HCT116 (cell line): ENCODE data around the gene GP1BB. TPM values are rescaled to one million over a fixed set of nuclear protein-coding genes. Genes with fewer than 3 reads are reported as not detected.

Experiments used
- ATAC-seq: fragments of 200-7000 bp; cut with Tn5 transposase; 2 replicates; pipeline ENCODE4 v1.9.1; 2020; ENCODE audit warnings: mild to moderate bottlenecking, moderate library complexity
- BruUV-seq: library from RNA; stranded (reverse); fragments of 400-500 nt; replicated peaks from 2 replicates; lab custom pipeline; 2021; lab: Mats Ljungman, UMichigan
- CTCF ChIA-PET: fragments of 300-600 bp; sonication (Branson Sonifier 250); formaldehyde crosslinking; loops from one replicate; lab custom pipeline; 2021; ENCODE audit warnings: antibody characterized with exemption; lab: Charles Lee
- POLR2A ChIA-PET: fragments of 300-600, 350-600 bp; sonication (Branson Sonifier 250); formaldehyde crosslinking; loops from one replicate; lab custom pipeline; 2021; ENCODE audit warnings: antibody characterized with exemption; lab: Charles Lee
- RAD21 ChIA-PET, 2 experiments: fragments of 300-600 bp; sonication (Branson Sonifier 250); formaldehyde crosslinking; loops; one replicate each; lab custom pipeline; 2023; ENCODE audit warnings: low total read pairs in 2 of 2; ENCODE audit not compliant: uncharacterized antibody in 2 of 2, unreplicated experiment in 2 of 2, low non-redundant PET in 1 of 2; lab: Charles Lee
- DNase-seq: peaks from one replicate; pipeline ENCODE4 v3.0.0-alpha.2; 2010; ENCODE audit warnings: low read depth, low spot score
- H2AFZ ChIP-seq: fragments of 200-600 bp; shearing (Covaris generic), sonication (generic); 2 replicates; pipeline ENCODE4 v1.6.1; 2017; ENCODE audit warnings: low read depth, mixed run types, mixed read lengths, antibody characterized with exemption, low read length; ENCODE audit not compliant: poor library complexity, severe bottlenecking
- H3K27ac ChIP-seq: 2 replicates; pipeline ENCODE4 v1.5.1; 2012; ENCODE audit warnings: low read depth, low read length
- H3K27me3 ChIP-seq: fragments of 200-600 bp; sonication (generic); 2 replicates; pipeline ENCODE4 v1.6.1; 2016; ENCODE audit warnings: mixed run types, low read length, mixed read lengths; ENCODE audit not compliant: insufficient read depth
- H3K36me3 ChIP-seq, 2 experiments: fragments of 200-500 bp in 1 of 2; fragments of 200-600 bp in 1 of 2; sonication (Bioruptor generic) in 1 of 2; sonication (generic) in 1 of 2; 2 replicates each; pipeline versions ENCODE4 v1.5.1 to v1.6.1; 2014 to 2016; ENCODE audit warnings: low read length in 2 of 2, inconsistent platforms in 1 of 2, mixed read lengths in 1 of 2, mixed run types in 1 of 2; ENCODE audit not compliant: insufficient read depth in 2 of 2, control insufficient read depth in 1 of 2
- H3K4me1 ChIP-seq, 2 experiments: fragments of 200-600 bp in 1 of 2; sonication (generic) in 1 of 2; 2 replicates each; pipeline versions ENCODE4 v1.5.1 to v1.6.1; 2012 to 2017; ENCODE audit warnings: low read length in 2 of 2, inconsistent platforms in 1 of 2, mild to moderate bottlenecking in 1 of 2, mixed read lengths in 1 of 2, mixed run types in 1 of 2, moderate library complexity in 1 of 2; ENCODE audit not compliant: insufficient read depth in 2 of 2, control insufficient read depth in 1 of 2
- H3K4me2 ChIP-seq: fragments of 200-600 bp; sonication (generic); 2 replicates; pipeline ENCODE4 v1.6.1; 2017; ENCODE audit warnings: mixed run types, low read length, mixed read lengths
- H3K4me3 ChIP-seq, 2 experiments: fragments of 200-600 bp in 1 of 2; sonication (generic) in 1 of 2; replicated peaks in 1 of 2; 2 replicates each; pipeline ENCODE4 v1.5.1; 2011 to 2016; ENCODE audit warnings: low read length in 2 of 2, control low read depth in 1 of 2, low read depth in 1 of 2, mild to moderate bottlenecking in 1 of 2, mixed read lengths in 1 of 2, mixed run types in 1 of 2
- H3K79me2 ChIP-seq: fragments of 200-600 bp; sonication (generic); 2 replicates; pipeline ENCODE4 v1.6.1; 2017; ENCODE audit warnings: mild to moderate bottlenecking, mixed run types, low read length, moderate library complexity, mixed read lengths; ENCODE audit not compliant: insufficient read depth
- H3K9ac ChIP-seq: fragments of 200-600 bp; sonication (generic); 2 replicates; pipeline ENCODE4 v1.6.1; 2016; ENCODE audit warnings: low read length, mixed read lengths
- H3K9me2 ChIP-seq: fragments of 200-600 bp; sonication (generic), shearing (Covaris generic); 2 replicates; pipeline ENCODE4 v1.6.1; 2017; ENCODE audit warnings: mixed run types, mild to moderate bottlenecking, moderate library complexity; ENCODE audit not compliant: insufficient read depth
- H3K9me3 ChIP-seq, 2 experiments: fragments of 200-500 bp in 1 of 2; fragments of 200-600 bp in 1 of 2; sonication (Bioruptor generic) in 1 of 2; sonication (generic) in 1 of 2; 2 replicates each; pipeline ENCODE4 v1.6.1; 2014 to 2017; ENCODE audit warnings: low read length in 2 of 2, mixed read lengths in 2 of 2, inconsistent platforms in 1 of 2, low read depth in 1 of 2, mild to moderate bottlenecking in 1 of 2, mixed run types in 1 of 2, moderate library complexity in 1 of 2; ENCODE audit not compliant: control insufficient read depth in 1 of 2, insufficient read depth in 1 of 2
- H4K20me1 ChIP-seq: fragments of 200-600 bp; sonication (generic), shearing (Covaris generic); 2 replicates; pipeline ENCODE4 v1.6.1; 2017; ENCODE audit warnings: mixed run types, mild to moderate bottlenecking, moderate library complexity; ENCODE audit not compliant: insufficient read depth
- ATF3 ChIP-seq: IDR thresholded peaks from 2 replicates; pipeline ENCODE4 v1.6.1; 2012
- CBX3 ChIP-seq: IDR thresholded peaks from 2 replicates; pipeline ENCODE4 v1.6.1; 2012; ENCODE audit warnings: low read depth
- CEBPB ChIP-seq: IDR thresholded peaks from 2 replicates; pipeline ENCODE4 v1.6.1; 2012; ENCODE audit warnings: low read depth
- CTCF ChIP-seq, 3 experiments: fragments of 200-600 bp in 1 of 3; sonication (generic) in 1 of 3; IDR thresholded peaks in 2 of 3; conservative IDR thresholded peaks in 1 of 3; 2 replicates each; pipeline ENCODE4 v1.5.1; 2012 to 2017; ENCODE audit warnings: low read depth in 2 of 3, low read length in 2 of 3, antibody characterized with exemption in 1 of 3, borderline replicate concordance in 1 of 3, control low read depth in 1 of 3, mild to moderate bottlenecking in 1 of 3, mixed read lengths in 1 of 3, mixed run types in 1 of 3, moderate library complexity in 1 of 3; ENCODE audit not compliant: insufficient read depth in 1 of 3
- EGR1 ChIP-seq: IDR thresholded peaks from 2 replicates; pipeline ENCODE4 v1.6.1; 2012; ENCODE audit warnings: low read depth
- ELF1 ChIP-seq: IDR thresholded peaks from 2 replicates; pipeline ENCODE4 v1.6.1; 2012; ENCODE audit warnings: low read depth, borderline replicate concordance
- EZH2 ChIP-seq: fragments of 200-600 bp; sonication (generic); IDR thresholded peaks from 2 replicates; pipeline ENCODE4 v1.6.1; 2017; ENCODE audit warnings: antibody characterized with exemption, mixed run types
- FOSL1 ChIP-seq: IDR thresholded peaks from 2 replicates; pipeline ENCODE4 v1.6.1; 2012; ENCODE audit warnings: low read depth
- JUND ChIP-seq: IDR thresholded peaks from 2 replicates; pipeline ENCODE4 v1.6.1; 2012
- POLR2A ChIP-seq: IDR thresholded peaks from 2 replicates; pipeline ENCODE4 v1.7.0; 2011; ENCODE audit warnings: borderline replicate concordance; ENCODE audit not compliant: insufficient read depth, insufficient read length; ENCODE audit errors: extremely low read depth
- POLR2AphosphoS5 ChIP-seq: IDR thresholded peaks from 2 replicates; pipeline ENCODE4 v1.6.1; 2011; ENCODE audit warnings: mild to moderate bottlenecking, low read depth, low read length, moderate library complexity
- RAD21 ChIP-seq: IDR thresholded peaks from 2 replicates; pipeline ENCODE4 v1.6.1; 2012; ENCODE audit warnings: low read depth, mild to moderate bottlenecking
- SP1 ChIP-seq: IDR thresholded peaks from 2 replicates; pipeline ENCODE4 v1.6.1; 2012; ENCODE audit warnings: low read depth
- SRF ChIP-seq: IDR thresholded peaks from 2 replicates; pipeline ENCODE4 v1.6.1; 2012; ENCODE audit warnings: low read depth
- TCF7L2 ChIP-seq: IDR thresholded peaks from 2 replicates; pipeline ENCODE4 v1.7.0; 2011; ENCODE audit warnings: borderline replicate concordance, inconsistent platforms; ENCODE audit not compliant: insufficient read depth, insufficient read length; ENCODE audit errors: extremely low read depth
- YY1 ChIP-seq: IDR thresholded peaks from 2 replicates; pipeline ENCODE4 v1.6.1; 2011; ENCODE audit warnings: low read length, low read depth, moderate library complexity, mild to moderate bottlenecking; ENCODE audit not compliant: insufficient replicate concordance; ENCODE audit errors: extremely low read depth
- ZFX ChIP-seq: fragments of 450-650 bp; IDR thresholded peaks from 2 replicates; pipeline ENCODE4 v1.6.1; 2017
- ZNF274 ChIP-seq: fragments of 200-500 bp; sonication (Bioruptor generic); IDR thresholded peaks from 2 replicates; pipeline ENCODE4 v1.6.1; 2014; ENCODE audit warnings: mild to moderate bottlenecking, low read depth, low read length, inconsistent platforms
- intact Hi-C: fragments of 100-400 bp; cut with micrococcal nuclease; formaldehyde crosslinking; loops from 2 replicates; pipeline ENCODE4 v1.10.0; 2022
- total RNA-seq: library from RNA; stranded (reverse); gene quantifications from one replicate; pipeline ENCODE4 v1.2.1, GENCODE V29; 2021; ENCODE audit not compliant: unreplicated experiment
- TF ChIP-seq, protein P1 (sequence below): IDR thresholded peaks from 2 replicates; pipeline ENCODE4 v1.6.1; 2012
- TF ChIP-seq, protein P2 (sequence below): IDR thresholded peaks from 2 replicates; pipeline ENCODE4 v1.6.1; 2011; ENCODE audit warnings: mild to moderate bottlenecking, low read length, moderate library complexity; ENCODE audit not compliant: insufficient replicate concordance; ENCODE audit errors: extremely low read depth

Gene GP1BB
- total RNA-seq, 1 experiment from 2014 or later, result 4.8 TPM

DNA sequence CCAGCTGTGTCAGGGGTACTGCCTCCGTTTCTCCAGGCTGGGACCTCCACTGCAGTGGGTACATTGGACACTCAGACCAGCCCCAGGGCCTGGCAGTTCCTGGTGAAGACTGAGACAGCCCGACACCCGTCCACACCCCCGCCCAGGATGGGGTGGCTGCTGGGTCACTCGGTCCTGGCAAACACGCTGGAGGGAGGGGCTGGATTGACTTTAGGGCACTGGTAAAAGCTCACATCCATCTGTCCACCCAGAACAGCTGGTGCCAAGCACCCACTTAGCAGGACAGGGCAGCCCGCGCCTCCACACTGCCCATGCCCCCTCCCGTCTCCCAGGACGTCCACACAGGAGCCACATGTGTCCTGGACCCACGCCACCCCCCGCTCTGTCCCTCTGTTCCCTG, 26.5 kb downstream of the GP1BB start:
- RAD21 ChIA-PET, result no interaction called here
- no TSS peak for BruUV-seq
- Histone ChIP-seq H3K27ac (no peak overlapping the region), H3K4me3 (no peak overlapping the region)
- TF ChIP-seq EGR1 (no peak), POLR2AphosphoS5 (no peak), ELF1 (no peak), YY1 (no peak), EZH2 (no peak), ATF3 (no peak), CTCF (IDR thresholded peaks at IDR 0.05 in 2 of 3, conservative IDR thresholded peaks at IDR 0.05 in 1 of 3; ENCODE audit: borderline replicate concordance in 1 of 3, insufficient read depth in 1 of 3, low read depth in 2 of 3, low read length in 2 of 3) (no peak), RAD21 (no peak), TCF7L2 (no peak), POLR2A (no peak), CEBPB (no peak), SRF (no peak), ZFX (no peak), FOSL1 (no peak), CBX3 (no peak), JUND (no peak), SP1 (no peak), ZNF274 (no peak)
- TF ChIP-seq, protein P1, sequence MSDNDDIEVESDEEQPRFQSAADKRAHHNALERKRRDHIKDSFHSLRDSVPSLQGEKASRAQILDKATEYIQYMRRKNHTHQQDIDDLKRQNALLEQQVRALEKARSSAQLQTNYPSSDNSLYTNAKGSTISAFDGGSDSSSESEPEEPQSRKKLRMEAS, result no peak
- TF ChIP-seq, protein P2, sequence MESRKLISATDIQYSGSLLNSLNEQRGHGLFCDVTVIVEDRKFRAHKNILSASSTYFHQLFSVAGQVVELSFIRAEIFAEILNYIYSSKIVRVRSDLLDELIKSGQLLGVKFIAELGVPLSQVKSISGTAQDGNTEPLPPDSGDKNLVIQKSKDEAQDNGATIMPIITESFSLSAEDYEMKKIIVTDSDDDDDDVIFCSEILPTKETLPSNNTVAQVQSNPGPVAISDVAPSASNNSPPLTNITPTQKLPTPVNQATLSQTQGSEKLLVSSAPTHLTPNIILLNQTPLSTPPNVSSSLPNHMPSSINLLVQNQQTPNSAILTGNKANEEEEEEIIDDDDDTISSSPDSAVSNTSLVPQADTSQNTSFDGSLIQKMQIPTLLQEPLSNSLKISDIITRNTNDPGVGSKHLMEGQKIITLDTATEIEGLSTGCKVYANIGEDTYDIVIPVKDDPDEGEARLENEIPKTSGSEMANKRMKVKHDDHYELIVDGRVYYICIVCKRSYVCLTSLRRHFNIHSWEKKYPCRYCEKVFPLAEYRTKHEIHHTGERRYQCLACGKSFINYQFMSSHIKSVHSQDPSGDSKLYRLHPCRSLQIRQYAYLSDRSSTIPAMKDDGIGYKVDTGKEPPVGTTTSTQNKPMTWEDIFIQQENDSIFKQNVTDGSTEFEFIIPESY, result no peak
- TF ChIP-seq, all 23 proteins: peak for 0
- Histone ChIP-seq H3K79me2 (no peaks in the 10 kb centered on the region), H3K4me1 (no peaks in the 10 kb centered on the region), H4K20me1 (no peaks in the 10 kb centered on the region), H3K9me3 (no peaks in the 10 kb centered on the region), H2AFZ (no peak overlapping the region), H3K36me3 (no peaks in the 10 kb centered on the region), H3K27me3 (no peaks in the 10 kb centered on the region), H3K4me2 (no peak overlapping the region), H3K9me2 (no peaks in the 10 kb centered on the region), H3K9ac (no peak overlapping the region)
- ChIA-PET POLR2A (no interaction called here), CTCF (no interaction called here)
- no peak for ATAC-seq
- intact Hi-C loops, result no loop called here
- DNase-seq, result no peak
